Measurements from ENCODE around the gene TFDP1. TPM values are rescaled to one million over a fixed set of nuclear protein-coding genes. Genes with fewer than 3 reads are reported as not detected.

The TFDP1 gene
- total RNA-seq, 4 donors from 2014 or later, result 19.2 to 45.3 (median 34.1) TPM

DNA sequence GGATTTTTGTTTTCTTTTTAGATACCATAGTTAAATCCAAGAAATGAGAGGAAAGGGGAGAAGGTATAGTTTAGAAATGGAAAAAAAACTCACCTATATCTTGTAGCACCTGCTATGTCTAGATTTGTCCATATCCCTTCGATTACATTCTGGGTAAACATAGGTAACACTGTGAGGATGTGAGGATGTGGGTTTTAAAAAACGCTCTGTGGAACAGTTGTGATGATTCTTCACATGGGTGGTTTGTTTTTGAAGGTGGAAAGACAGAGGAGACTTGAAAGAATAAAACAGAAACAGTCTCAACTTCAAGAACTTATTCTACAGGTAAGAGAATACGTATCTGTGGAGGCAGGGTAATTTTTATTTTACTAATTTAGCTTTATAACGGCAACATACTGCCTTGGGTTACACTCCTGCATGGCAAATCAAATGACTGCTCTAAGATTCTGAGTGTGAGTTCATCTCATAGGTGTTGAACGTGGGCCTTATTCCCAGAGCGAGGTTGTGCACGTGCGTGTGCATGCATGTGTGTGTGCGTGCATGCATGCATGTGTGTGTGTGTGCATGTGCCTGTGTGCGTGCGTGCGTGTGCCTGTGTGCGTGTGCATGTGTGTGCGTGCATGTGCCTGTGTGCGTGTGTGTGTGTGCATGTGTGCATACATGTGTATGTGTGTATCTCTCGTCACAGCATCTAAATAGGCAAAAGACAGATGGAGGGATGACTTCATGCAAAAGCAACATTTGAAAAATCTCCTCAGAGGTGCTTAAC is 49.9 kb downstream of the TFDP1 start:
- no peaks in the 10 kb centered on the region for H3K9me3 ChIP-seq
- no peak for DNase-seq (ENCODE audit: low spot score in 2 of 2)
- TF ChIP-seq, protein P1, sequence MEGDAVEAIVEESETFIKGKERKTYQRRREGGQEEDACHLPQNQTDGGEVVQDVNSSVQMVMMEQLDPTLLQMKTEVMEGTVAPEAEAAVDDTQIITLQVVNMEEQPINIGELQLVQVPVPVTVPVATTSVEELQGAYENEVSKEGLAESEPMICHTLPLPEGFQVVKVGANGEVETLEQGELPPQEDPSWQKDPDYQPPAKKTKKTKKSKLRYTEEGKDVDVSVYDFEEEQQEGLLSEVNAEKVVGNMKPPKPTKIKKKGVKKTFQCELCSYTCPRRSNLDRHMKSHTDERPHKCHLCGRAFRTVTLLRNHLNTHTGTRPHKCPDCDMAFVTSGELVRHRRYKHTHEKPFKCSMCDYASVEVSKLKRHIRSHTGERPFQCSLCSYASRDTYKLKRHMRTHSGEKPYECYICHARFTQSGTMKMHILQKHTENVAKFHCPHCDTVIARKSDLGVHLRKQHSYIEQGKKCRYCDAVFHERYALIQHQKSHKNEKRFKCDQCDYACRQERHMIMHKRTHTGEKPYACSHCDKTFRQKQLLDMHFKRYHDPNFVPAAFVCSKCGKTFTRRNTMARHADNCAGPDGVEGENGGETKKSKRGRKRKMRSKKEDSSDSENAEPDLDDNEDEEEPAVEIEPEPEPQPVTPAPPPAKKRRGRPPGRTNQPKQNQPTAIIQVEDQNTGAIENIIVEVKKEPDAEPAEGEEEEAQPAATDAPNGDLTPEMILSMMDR (IDR thresholded peaks at IDR 0.05), result no peak
- no peak for TF ChIP-seq EP300 (IDR thresholded peaks at IDR 0.05)
- TF ChIP-seq POLR2A (IDR thresholded peaks at IDR 0.05), result no peak
- H3K27ac ChIP-seq, result no peak overlapping the region
- H3K4me1 ChIP-seq, result no peaks in the 10 kb centered on the region
- H3K36me3 ChIP-seq, result peaks cover 0 to 90% (median 12%) of the 10 kb centered on the region in 3 donors
- H3K4me3 ChIP-seq, result no peak overlapping the region
- 94 to 95% methylated on average over 16 of the region's 16 CpGs for WGBS, 2 donors
- H3K27me3 ChIP-seq, result no peaks in the 10 kb centered on the region

DNA sequence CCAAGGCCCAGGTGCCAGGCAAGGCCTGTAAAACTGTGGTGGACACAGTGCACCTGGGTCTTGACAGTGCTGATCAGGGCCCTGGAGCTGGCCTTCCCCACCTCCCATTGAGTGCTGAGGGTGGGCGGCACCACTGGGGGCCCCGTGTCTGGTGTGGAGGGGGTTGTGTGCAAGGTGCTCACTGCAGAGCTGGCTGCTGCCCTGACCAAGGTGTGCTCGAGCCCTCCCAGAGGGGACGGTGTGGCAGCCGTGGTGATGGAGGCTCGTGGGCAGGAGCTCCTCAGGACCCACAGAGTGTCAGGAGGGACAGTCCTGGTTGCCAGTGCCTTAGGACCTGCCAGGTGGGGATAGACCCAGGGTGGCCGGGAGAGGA is 50.5 kb downstream of the TFDP1 start:
- DNase-seq (ENCODE audit: low spot score in 2 of 2), result no peak
- no peaks in the 10 kb centered on the region for H3K4me1 ChIP-seq
- WGBS, 2 donors, result 94 to 96% methylated on average over 3 to 5 of the region's 7 CpGs

DNA sequence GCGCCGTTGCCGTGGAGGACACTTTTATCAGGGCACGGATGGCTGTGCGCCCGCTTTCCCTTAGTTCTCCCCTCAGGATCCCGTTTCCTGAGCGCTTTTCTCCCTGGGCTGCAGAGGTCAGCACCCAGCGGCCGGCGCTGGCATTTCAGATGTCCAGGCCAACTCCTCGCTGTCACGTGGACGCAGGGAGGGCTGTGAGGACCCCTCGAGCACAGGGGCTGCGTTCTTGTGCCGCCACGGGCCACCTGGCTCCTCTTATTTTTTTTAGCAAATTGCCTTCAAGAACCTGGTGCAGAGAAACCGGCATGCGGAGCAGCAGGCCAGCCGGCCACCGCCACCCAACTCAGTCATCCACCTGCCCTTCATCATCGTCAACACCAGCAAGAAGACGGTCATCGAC is 51.2 kb downstream of the TFDP1 start:
- Histone ChIP-seq H3K9me3 (no peaks in the 10 kb centered on the region), H3K4me3 (no peak overlapping the region), H3K36me3 (peaks cover 0 to 97% (median 16%) of the 10 kb centered on the region in 3 donors), H3K4me1 (no peaks in the 10 kb centered on the region), H3K27me3 (no peaks in the 10 kb centered on the region), H3K27ac (no peak overlapping the region)
- WGBS, 2 donors, result 97 to 99% methylated on average over 25 of the region's 25 CpGs
- TF ChIP-seq, protein P1 (IDR thresholded peaks at IDR 0.05), result no peak
- DNase-seq (ENCODE audit: low spot score in 2 of 2), result no peak

More for the DNA sequence above, 50.5 kb downstream of the TFDP1 start:
- no peak overlapping the region for H3K4me3 ChIP-seq
- no peak for TF ChIP-seq EP300 (IDR thresholded peaks at IDR 0.05)
- TF ChIP-seq, protein P1 (IDR thresholded peaks at IDR 0.05), result no peak
- no peak for TF ChIP-seq POLR2A (IDR thresholded peaks at IDR 0.05)
- H3K9me3 ChIP-seq, result no peaks in the 10 kb centered on the region
- H3K27me3 ChIP-seq, result no peaks in the 10 kb centered on the region
- H3K36me3 ChIP-seq, result peaks cover 0 to 96% (median 12%) of the 10 kb centered on the region in 3 donors
- no peak overlapping the region for H3K27ac ChIP-seq

DNA sequence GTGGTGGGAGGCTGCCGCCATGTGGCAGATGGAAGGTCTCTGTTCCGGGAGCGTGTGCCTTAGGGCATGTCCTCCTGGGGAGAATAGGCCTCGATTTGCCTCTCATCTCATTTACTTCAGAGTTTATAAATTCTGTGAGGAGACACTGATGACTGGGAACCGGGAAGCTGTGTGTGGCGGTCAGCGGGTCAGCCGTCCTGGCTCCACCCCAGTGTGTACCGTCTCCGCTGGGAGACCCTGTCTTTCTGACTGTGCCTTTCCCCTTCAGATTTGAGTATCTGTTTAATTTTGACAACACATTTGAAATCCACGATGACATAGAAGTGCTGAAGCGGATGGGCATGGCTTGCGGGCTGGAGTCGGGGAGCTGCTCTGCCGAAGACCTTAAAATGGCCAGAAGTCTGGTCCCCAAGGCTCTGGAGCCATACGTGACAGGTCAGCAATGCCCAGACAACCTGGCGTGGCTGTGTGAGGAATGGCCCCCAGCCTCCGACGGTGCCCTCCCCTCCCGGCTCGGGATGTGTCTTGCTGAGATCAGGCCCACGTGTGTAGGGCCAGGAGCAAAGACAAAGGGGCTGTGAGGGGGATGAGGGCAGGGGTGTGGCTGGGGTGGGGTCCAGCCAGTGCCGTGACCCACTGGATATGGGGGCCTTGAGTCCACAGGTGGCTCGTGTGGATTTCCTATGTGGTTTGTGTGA is 51.9 kb downstream of the TFDP1 start:
- no peak for TF ChIP-seq EP300 (IDR thresholded peaks at IDR 0.05)
- TF ChIP-seq, protein P1 (IDR thresholded peaks at IDR 0.05), result no peak
- TF ChIP-seq POLR2A (IDR thresholded peaks at IDR 0.05), result no peak
- DNase-seq (ENCODE audit: low spot score in 2 of 2), result no peak
- Histone ChIP-seq H3K36me3 (peaks cover 0 to 93% (median 17%) of the 10 kb centered on the region in 3 donors), H3K4me1 (no peaks in the 10 kb centered on the region), H3K27ac (no peak overlapping the region), H3K27me3 (no peaks in the 10 kb centered on the region), H3K9me3 (no peaks in the 10 kb centered on the region), H3K4me3 (no peak overlapping the region)
- WGBS, 2 donors, result 92 to 96% methylated on average over 24 of the region's 24 CpGs
